HG03460 (cell line): Measurements from ENCODE around the gene FHOD3.

Source experiments
- ATAC-seq: cut with Tn5 transposase; IDR thresholded peaks from one replicate; pipeline ENCODE4 v1.9.1; 2021; ENCODE audit not compliant: unreplicated experiment

FHOD3 gene

DNA sequence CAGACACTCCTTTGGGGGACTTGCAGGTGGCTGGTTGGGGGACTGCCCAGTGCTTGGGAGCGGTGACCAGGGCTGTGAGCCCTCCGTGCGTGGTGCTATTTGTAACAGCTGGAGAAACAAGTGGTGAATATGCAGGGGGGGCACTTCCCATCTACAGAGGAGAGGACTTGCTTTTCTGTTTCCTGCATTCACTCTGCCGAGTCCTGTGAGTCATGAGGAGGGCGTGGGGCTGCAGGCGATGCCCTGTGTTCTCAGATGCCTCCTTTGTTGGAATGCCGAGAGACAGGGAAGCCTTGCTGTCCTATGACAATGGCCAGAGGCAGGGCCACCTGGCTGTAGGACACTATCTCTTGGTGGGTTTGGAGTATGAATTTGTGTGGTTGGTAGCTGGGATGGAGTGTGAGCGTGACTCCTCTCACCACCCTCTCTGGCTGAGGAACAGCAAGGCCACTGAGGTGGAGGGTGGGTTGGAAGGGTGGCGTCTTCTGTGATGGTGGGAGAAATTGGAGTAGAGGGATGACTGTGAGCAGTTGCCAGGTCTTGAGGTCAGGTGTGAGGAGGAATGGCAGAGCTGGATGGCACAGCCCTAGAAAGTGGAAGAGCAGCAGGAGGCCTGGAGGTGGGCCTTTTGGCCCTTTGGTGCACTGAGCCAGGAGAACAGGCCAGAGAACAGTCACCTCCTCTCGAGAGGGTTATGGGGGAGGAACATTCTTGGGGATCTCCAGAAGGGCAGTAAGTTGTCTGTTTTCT, 24.3 kb downstream of the FHOD3 start:
- no peak for ATAC-seq

DNA sequence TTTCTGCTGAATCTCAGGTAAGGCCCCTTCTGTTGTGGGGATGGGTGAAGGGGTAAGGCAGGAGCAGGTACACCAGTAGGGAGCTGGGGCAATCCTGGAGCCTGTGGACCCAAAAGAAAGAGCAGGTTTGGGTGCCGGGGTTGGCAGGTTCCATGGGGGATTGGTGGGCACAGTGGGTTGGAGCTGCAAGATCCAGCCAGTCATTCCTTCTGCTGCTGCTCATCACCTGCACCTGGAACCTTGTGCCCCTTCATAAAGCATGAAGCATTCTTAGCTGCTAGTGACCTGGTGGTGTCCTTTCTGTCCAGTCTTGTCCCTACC, 24.9 kb downstream of the FHOD3 start:
- ATAC-seq = no peak

DNA sequence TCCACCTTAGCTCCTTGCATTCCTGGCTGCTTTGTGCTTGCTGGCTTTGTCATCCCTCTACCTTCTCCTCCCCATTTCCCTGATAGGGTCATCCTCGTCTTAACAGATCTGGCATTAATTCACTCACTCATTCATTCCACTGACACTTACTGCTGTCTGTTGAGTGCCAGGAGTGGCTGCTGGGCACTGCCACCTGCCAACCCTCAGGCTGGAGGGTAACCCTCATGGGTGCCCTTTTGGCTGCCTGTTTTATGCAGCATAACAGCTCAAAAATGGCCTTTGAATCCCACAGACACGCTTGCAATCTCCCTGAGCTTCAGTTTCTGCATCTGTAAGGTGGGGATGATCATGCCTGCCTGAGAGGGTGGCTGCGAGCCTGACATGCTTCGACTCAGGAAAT, 25.2 kb downstream of the FHOD3 start:
- no peak for ATAC-seq

DNA sequence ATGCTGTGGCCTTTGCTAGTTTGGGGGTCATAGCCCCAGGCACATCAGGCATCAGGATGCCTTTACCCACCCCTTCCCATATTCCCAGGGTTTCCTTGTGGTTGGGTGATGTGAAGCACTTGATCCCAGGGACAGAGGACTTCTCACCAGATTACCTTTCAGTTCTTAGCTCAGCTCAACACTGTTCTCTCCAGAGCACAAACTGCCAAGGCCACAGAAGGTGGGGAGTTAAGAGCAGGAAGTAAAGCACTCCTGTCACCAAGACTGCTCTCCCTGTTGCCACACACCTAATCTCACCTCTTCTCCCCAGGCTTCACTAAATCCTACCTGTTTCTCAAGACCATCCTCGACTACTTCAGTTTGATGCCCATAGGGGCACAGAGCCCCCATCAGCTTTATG, 25.9 kb downstream of the FHOD3 start:
- no peak for ATAC-seq

DNA sequence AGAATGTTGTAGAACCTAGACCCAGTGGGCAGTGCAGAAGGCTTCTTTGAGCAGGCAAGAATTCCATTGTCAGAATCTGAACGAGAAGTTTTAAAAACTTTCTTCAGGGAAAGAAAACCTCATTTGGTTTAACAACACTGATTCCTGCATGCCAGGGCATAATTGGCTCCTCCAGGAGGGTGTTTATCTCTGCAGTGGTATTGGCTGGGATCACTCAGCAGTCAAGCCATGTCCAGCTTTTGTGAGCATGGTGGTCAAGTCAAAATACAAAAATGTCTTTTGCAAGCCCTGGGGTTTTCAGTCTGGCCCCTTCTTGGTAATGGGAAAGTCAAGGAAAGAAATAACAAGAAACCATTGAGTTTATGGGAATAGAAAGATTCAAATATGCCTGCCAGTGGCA, 28.3 kb downstream of the FHOD3 start:
- ATAC-seq = no peak

DNA sequence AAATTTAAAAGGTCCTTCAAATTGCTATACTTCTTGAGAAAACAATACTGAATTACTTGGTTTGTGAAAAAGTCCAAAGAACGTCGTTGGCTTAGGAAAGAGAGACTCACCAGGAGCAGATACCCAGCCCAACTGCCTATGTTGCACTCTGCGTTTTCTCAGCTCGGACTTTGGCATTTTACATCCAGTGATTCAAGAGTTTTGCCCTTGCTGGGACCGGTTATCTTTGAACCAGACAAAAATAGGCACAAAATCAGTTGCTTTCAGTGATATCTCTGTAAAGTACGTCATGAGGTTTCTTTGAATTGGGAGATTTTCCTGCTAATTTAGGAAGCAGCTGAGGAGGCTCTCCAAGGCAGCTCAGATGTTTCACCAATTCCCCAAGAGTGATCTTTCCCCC, 29.3 kb downstream of the FHOD3 start:
- no peak for ATAC-seq

DNA sequence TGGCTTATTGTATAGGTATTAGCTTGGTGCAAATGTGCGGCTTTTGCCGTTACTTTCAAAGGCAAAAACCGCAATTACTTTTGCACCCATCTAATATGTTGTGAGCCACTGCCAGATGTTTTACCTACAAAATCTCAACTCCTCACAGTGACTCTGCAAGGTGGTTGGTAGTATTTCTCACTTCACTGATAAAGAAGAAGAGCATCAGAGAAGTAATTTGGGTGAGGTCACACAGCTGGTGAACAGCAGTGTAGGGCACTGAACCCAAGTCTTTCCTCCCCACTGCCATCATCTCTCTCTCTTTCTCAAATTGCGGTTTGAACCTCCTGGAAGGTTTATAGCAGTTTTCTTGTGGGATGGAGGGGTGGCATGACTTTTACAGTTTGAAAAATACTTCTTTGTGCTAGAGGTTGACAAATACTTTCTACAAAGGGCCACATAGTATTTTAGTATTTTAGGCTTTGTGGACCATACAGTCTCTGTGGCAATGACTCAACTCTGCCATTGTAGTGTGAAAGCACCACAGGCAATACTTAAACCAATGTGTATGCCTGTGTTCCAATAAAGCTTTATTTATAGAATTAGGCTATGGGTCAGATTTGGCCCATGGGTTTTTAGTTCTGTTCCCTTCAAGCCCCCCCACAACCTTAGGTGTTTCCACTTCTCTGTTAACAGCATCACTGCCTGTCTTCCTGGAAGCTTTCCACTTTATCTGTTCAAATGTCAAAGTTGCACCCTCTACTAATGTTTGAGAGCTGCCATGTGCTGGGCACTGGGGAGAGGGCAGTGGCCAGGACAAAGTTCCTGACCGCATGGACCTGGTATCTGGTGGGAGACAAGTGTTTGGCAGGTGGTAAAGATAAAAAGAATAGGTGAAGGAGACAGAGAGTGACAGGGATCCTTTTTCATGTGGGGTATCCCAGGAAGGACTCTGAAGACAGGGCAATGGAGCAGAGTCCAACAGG, 30.1 kb downstream of the FHOD3 start:
- ATAC-seq = no peak

DNA sequence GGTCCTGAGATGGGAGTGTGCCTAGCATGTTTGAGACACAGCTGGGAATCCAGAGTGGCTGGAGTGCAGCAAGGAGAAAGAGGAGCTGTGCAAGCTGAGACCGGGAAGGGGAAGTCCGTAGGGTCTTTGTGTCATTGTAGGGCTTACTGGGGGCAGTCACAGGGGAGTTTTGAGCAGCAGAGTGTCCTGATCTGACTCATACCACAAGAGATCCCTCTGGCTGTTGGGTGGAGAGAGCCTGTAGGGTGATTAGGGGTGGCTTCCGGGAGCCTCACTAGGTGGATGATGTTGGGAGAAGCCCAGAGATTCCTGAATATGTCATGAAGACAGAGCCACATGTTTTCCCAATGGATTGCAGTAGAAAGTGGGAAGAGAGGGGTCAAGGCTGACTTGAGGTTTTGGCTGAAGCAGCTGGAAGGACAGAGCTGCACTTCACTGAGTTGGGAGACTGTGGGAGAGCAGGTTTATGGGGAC, 30.9 kb downstream of the FHOD3 start:
- no peak for ATAC-seq

DNA sequence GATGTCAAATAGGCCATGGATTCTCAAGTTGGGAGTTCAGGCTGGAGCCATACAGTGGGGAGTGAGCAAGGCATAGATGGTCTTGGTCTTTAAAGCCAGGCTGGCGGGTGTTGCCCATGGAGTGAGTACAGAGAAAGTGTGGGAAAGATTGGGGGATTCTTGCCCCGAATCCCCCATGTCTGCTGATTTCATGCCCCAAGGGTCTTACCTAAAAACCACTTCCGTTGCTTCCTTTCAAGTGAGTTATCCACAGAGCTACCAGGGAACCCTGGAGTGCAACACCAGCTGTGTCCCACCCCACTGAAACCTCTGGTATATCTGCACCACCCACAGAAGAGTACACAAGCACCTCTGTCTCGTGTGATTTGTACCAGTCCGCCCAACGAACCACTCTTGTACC, 31.4 kb downstream of the FHOD3 start:
- no peak for ATAC-seq

DNA sequence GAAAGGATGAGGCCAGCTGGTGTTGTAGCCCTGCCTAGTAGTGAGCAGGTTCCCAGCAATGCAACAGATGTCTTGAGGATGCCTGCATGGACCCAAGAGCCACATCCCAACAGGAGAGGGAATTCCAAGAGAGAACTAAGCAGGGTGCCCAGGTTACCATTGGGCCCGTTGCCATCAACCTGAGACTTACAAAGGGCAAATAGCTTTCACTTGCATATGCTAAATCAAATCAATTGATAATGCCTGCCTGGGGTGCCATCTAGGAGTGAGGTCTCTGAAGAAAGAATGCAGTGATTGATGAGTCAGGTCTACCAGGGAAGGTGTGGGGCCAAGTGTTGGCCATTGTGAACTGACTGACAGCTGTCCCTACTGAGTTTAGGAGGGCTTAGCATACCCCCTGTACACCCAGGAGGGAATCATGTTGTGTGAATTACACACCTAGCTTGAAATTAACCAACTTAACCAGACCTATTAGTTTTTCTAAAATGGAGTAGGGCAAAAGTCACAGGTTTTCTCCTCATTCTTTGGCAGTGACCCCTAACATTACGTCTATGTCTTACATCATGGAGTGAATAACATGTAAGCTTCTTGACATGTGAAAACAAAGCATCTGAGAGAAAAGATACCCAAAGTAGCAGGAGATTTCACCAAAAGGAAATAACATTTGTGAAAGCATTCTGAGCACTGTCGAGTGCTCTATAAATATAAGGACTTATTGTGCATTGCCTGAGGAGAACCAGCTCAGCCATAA, 32.3 kb downstream of the FHOD3 start:
- ATAC-seq = no peak

DNA sequence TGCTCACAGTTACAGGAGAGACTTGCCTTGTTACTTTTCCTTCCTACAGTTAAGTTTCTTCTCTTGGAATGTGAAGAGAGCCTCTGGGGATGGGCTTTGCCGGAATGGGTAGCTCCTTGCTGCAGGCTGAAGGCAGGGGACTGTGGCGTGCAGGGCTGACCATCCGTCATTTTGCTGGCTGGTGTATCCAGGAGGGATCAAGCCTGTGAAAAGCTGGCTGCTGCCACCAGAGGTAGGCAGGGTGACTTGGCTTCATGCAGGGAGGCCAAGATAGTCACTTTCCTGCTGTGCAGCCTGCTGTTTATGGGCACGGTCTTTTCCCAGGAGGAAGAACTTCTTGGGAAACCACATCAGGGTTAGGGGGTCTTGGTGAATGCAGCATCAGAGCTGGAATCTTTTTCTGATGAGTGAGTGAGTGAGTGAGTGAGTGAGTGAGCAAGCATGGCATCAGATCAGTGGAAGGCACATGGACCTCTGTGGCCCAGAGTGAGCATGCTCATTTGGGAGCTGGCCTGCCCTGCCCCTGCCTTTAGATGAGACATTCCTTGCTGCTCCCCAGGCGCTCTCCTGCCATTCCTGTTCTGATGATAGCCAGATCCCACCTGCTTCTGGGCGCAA, 33.0 kb downstream of the FHOD3 start:
- ATAC-seq = no peak

DNA sequence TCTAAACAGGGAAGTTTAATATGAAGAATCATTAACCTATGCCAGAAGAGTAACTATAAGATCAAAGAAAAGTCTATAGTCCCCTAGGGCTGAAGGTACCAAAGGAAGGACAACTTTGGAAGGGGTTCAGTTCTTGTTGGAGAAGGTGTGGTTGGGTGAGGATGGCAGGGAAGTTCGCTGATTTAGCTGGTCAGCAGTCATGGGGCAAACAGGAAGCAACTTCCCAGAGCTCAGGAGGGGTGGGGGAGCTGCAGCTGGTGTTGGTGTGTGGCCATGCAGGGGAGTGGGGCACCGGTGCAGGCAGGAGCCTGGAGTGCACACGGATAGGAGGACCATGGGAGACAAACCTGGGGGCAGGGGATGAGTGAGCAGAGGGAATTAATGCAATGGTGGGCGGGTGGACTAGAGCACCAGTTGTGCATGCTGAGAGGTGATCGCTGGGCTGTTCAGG, 34.0 kb downstream of the FHOD3 start:
- ATAC-seq = no peak

DNA sequence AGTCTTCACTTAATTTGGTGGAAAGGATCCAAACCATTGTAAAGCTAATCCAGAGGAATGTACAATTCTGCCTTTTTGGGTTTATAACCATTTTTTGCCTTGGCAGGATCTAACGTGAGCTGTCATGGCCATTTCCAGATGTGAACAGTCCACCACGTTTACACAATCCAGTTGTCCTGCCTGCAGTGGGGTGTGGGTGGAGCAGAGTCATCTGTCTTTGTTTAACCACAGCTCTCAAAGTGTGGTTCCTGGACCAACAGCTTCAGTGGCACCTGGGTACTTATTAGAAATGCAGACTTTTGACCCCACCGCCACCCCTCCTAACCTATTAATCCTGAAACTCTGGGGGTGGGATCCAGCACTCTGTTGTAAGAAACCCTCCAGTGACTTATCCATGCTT, 35.9 kb downstream of the FHOD3 start:
- ATAC-seq = no peak

DNA sequence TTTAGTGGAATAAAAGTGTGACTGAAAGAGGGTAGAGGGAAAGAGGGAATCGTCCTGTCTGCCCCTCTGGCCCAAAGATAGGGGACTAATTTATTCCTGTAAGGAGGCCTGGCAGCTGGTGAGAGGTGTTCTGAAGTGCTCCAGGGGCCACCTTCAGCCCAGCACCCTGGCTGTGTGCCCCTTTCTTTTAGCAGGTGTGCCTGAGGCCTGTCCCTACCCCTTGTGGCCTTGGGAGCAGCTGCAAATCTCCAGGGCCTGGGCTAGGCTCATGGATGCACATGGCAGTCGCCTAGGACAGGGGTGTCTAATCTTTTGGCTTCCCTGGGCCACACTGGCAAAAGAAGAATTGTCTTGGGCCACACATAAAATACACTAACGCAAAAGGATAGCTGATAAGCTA, 37.3 kb downstream of the FHOD3 start:
- no peak for ATAC-seq

DNA sequence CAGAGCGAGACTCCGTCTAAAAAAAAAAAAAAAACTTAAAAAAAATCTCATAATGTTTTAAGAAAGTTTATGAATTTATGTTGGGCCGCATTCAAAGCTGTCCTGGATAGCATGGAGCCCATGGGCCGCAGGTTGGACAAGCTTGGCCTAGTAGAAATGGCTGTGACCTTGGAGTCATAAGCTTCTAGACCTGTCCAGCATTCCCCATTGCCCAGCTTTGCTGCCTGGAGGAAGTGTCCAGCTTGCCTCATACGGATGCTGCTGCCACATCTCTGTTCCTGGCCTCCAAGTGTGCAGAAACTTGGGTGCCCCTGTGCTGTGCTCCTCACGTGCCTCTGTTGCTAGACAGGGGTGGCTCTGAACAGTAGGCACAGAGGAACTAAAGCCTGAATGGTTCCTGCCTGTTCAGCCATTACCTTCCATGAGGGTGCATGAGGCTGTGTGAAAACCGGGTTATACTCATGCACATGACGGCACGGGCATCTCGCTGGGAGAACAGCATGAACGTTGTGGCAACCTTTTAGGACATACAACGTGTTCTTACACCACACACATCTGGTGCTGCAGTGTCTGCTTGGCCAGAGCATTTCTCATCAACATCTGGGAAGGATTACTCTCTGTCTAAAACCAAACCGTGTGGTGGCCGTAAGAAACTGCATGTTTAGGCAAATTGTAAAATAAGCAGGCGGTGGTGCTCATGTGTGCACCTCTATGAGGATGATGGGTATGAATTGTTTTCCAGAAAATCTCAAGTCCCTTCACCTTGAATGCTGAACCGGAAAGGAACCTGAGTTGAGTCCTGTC, 38.2 kb downstream of the FHOD3 start:
- ATAC-seq = no peak

DNA sequence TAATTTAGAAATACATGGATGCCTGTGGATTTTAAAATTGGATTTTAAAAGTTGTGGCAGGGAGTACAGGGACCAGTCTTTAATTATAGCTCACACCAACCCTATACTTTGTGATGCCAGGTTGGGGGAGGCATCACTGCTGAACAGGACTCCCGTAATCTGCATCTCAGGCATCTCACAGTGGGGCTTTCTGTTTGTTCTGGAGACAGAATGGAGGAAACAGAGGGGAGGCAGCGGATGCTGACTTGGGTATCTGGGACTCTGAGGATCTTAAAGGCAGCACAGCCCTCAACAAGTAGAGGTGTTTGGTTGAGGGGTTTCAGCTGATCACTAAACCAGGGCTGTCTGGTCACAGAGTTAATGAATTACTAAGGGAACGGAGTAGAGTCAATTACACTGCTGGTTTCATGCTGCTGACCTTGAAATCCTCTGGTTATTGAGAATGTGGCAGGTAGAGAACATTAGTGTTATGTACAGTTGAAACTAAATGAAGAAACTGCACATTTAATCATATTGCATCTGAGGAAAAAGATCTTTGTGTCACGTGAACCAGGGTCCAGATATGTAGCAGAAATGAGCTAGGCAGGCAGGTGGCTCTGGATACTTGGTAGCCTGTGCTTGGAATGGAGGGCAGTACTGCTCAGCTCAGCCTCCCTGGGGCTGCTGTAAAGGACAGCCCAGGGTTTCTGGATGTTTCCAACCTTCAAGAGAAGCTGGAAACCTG, 40.3 kb downstream of the FHOD3 start:
- no peak for ATAC-seq

DNA sequence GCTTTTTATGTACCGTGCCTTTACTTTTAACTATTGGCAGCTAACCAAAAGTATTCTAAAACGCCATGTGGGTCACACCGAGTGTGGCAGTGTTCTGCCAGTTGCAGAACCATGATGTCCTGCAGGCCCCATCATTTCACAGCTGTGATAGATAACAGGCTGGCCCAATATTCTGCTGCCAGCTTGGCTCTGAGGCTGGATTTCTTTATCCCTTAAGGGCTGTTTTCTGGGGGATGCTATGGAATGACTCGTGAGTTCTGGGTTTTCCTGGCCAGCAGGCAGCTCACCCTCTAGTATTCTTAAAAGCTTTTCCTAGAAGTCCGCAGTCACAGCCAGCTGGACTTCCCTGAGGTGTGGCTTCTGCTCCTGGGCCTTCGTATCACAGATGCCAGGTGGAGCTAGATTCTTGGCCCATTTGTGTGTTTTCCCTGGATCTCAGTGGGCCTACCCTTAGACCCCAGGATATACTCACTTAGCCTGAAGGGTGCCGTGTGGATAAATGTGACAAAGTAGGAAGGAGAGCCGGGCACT, 41.0 kb downstream of the FHOD3 start:
- ATAC-seq = no peak

DNA sequence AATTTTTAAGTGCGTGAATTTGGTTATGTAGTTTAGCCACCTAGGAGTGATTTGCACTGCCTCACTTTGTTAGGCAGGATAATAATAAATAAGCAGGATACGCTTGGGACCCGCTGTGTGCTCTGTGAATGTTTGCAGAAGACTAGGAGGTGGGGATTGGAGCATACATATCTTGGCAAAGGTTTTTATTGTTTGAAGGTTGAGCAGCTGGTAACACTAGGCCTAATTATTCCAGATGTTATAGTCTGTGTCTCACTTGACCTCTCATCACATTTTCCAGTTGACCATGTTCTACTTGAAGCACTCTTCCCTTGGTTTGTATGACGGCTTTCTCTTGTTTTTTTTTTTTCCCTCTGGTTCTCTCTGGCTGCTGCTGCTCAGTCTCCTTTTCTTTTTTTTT, 42.7 kb downstream of the FHOD3 start:
- ATAC-seq = no peak

DNA sequence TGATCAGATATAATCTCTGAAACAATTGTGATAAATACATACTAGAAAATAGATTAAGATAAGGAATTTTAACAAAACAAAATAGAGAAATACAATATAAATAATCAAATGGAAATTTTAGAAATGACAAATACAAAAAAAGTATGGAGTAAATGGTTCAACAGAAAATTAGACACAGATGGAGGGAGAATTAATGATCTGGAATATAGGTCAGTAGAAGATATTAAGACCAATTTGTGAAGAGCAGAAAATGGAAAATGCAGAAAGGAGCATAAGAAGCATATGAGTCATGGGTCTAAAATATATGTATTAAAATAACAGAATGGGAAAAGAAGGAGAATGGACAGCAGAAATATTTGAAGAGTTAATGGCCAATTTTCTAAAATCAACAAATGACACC, 44.4 kb downstream of the FHOD3 start:
- ATAC-seq = no peak
